ENCODE measurements around the gene RHPN2.
"Not testable (repeated sequence)": the region's sequence is repeated elsewhere in the genome, so short reads cannot be mapped to it uniquely, and the experiment has no call there.

- TF ChIP-seq, protein P1, sequence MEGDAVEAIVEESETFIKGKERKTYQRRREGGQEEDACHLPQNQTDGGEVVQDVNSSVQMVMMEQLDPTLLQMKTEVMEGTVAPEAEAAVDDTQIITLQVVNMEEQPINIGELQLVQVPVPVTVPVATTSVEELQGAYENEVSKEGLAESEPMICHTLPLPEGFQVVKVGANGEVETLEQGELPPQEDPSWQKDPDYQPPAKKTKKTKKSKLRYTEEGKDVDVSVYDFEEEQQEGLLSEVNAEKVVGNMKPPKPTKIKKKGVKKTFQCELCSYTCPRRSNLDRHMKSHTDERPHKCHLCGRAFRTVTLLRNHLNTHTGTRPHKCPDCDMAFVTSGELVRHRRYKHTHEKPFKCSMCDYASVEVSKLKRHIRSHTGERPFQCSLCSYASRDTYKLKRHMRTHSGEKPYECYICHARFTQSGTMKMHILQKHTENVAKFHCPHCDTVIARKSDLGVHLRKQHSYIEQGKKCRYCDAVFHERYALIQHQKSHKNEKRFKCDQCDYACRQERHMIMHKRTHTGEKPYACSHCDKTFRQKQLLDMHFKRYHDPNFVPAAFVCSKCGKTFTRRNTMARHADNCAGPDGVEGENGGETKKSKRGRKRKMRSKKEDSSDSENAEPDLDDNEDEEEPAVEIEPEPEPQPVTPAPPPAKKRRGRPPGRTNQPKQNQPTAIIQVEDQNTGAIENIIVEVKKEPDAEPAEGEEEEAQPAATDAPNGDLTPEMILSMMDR (IDR thresholded peaks at IDR 0.05 in 8 of 11, conservative IDR thresholded peaks at IDR 0.05 in 3 of 11): not testable (repeated sequence)
- TF ChIP-seq POLR2AphosphoS5, POLR2A (IDR thresholded peaks at IDR 0.05): not testable (repeated sequence)
Measured at GRCh38 chr19:33002126-33002865, 62.4 kb downstream of the RHPN2 start.

Measured in spleen (tissue), 7 donors.